Trophoblast cell (in vitro differentiated cells and primary cell): ENCODE results near the gene NXPE1.

Source experiments
- DNase-seq, 2 donors: peaks; one replicate each; pipeline ENCODE4 v3.0.0-alpha.2; 2016
- H2AFZ ChIP-seq: 2 replicates; pipeline ENCODE4 v1.6.1; 2013; ENCODE audit warnings: low read length, moderate library complexity, mild to moderate bottlenecking; ENCODE audit not compliant: insufficient read depth, poor library complexity
- H2AK5ac ChIP-seq: 2 replicates; pipeline ENCODE4 v1.6.1; 2013; ENCODE audit warnings: mild to moderate bottlenecking, low read length
- H2BK120ac ChIP-seq: 2 replicates; pipeline ENCODE4 v1.6.1; 2013; ENCODE audit warnings: low read length, mild to moderate bottlenecking, moderate library complexity; ENCODE audit not compliant: insufficient read depth, poor library complexity
- H2BK12ac ChIP-seq: 2 replicates; pipeline ENCODE4 v1.6.1; 2013; ENCODE audit warnings: mild to moderate bottlenecking, low read length, moderate library complexity
- H2BK5ac ChIP-seq: 2 replicates; pipeline ENCODE4 v1.6.1; 2013; ENCODE audit warnings: low read length, low read depth, moderate library complexity, mild to moderate bottlenecking; ENCODE audit not compliant: poor library complexity
- H3K14ac ChIP-seq: 2 replicates; pipeline ENCODE4 v1.6.1; 2013; ENCODE audit warnings: mild to moderate bottlenecking, low read length
- H3K18ac ChIP-seq: 2 replicates; pipeline ENCODE4 v1.6.1; 2013; ENCODE audit warnings: mild to moderate bottlenecking, low read length
- H3K23ac ChIP-seq: 2 replicates; pipeline ENCODE4 v1.6.1; 2013; ENCODE audit warnings: low read length
- H3K27ac ChIP-seq: 2 replicates; pipeline ENCODE4 v1.5.1; 2013; ENCODE audit warnings: low read depth, mild to moderate bottlenecking, inconsistent platforms, low read length, moderate library complexity
- H3K27me3 ChIP-seq: 2 replicates; pipeline ENCODE4 v1.6.1; 2013; ENCODE audit warnings: inconsistent platforms, mild to moderate bottlenecking, low read length, moderate library complexity; ENCODE audit not compliant: insufficient read depth
- H3K36me3 ChIP-seq, 2 experiments: 1 replicate in 1 of 2; 2 replicates in 1 of 2; pipeline ENCODE4 v1.6.1; 2013; ENCODE audit warnings: low read length in 2 of 2, mild to moderate bottlenecking in 2 of 2, moderate library complexity in 1 of 2; ENCODE audit not compliant: insufficient read depth in 2 of 2, control insufficient read depth in 1 of 2
- H3K4ac ChIP-seq: 2 replicates; pipeline ENCODE4 v1.6.1; 2013; ENCODE audit warnings: low read depth, mild to moderate bottlenecking, low read length, moderate library complexity
- H3K4me1 ChIP-seq, 2 experiments: 1 replicate in 1 of 2; 2 replicates in 1 of 2; pipeline ENCODE4 v1.6.1; 2013; ENCODE audit warnings: low read length in 2 of 2, mild to moderate bottlenecking in 2 of 2, moderate library complexity in 1 of 2; ENCODE audit not compliant: insufficient read depth in 2 of 2, control insufficient read depth in 1 of 2
- H3K4me2 ChIP-seq: 2 replicates; pipeline ENCODE4 v1.6.1; 2013; ENCODE audit warnings: inconsistent platforms, mild to moderate bottlenecking, low read length, moderate library complexity
- H3K4me3 ChIP-seq: 2 replicates; pipeline ENCODE4 v1.5.1; 2013; ENCODE audit warnings: mild to moderate bottlenecking, low read depth, low read length, inconsistent platforms
- H3K79me1 ChIP-seq: one replicate; pipeline ENCODE4 v1.6.1; 2013; ENCODE audit warnings: low read length
- H3K79me2 ChIP-seq: 2 replicates; pipeline ENCODE4 v1.6.1; 2013; ENCODE audit warnings: low read length, mild to moderate bottlenecking; ENCODE audit not compliant: control insufficient read depth, insufficient read depth, poor library complexity
- H3K9ac ChIP-seq: 2 replicates; pipeline ENCODE4 v1.6.1; 2013; ENCODE audit warnings: mild to moderate bottlenecking, low read length
- H3K9me3 ChIP-seq: 2 replicates; pipeline ENCODE4 v1.6.1; 2013; ENCODE audit warnings: low read depth, mild to moderate bottlenecking, control low read depth, inconsistent platforms, low read length; ENCODE audit not compliant: insufficient read depth
- H4K12ac ChIP-seq: 2 replicates; pipeline ENCODE4 v1.6.1; 2013; ENCODE audit warnings: low read depth, mild to moderate bottlenecking, low read length, moderate library complexity
- H4K8ac ChIP-seq: 2 replicates; pipeline ENCODE4 v1.6.1; 2013; ENCODE audit warnings: low read depth, mild to moderate bottlenecking, low read length, moderate library complexity
- H4K91ac ChIP-seq: one replicate; pipeline ENCODE4 v1.6.1; 2013; ENCODE audit warnings: low read depth, mild to moderate bottlenecking, low read length, moderate library complexity
- WGBS: extraction: QIAGEN DNeasy Blood & Tissue Kit; methylation state at CpG from one replicate; pipeline ENCODE4 v1.1.7; 2013; ENCODE audit warnings: missing lambda C conversion rate; ENCODE audit not compliant: insufficient read length, insufficient coverage; ENCODE audit errors: extremely low coverage; 5-methylcytosine and 5-hydroxymethylcytosine counted together

The NXPE1 gene

DNA sequence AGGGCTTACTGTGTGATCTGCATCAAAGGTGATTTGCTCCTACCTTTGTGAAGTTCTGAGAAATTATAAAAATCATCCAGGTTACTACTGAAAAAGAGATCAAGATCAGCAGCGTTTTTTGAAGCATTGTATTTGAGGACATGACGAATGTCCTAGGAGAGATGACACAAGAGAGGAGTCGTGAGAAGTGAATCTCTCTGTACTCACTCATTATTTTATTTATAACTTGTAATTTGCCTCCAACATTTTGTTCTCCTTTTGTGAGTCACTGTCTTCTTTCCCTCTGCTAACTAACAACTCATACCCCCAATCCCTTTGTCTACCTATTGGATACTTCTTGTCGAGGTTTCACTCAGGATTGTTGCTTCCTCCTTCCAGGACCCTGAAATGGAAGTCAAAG is 8.6 kb downstream of the NXPE1 start:
- no peaks in the 10 kb centered on the region for H3K36me3 ChIP-seq
- H3K9me3 ChIP-seq: no peaks in the 10 kb centered on the region
- no peaks in the 10 kb centered on the region for H3K4me1 ChIP-seq
- no peak overlapping the region for H3K4me3 ChIP-seq
- WGBS: no CpG with 5 or more reads among the region's 4 CpGs
- H3K18ac ChIP-seq: no peak overlapping the region
- no peak overlapping the region for H3K4ac ChIP-seq
- H4K8ac ChIP-seq: no peak overlapping the region
- no peak overlapping the region for H3K14ac ChIP-seq
- no peak overlapping the region for H4K12ac ChIP-seq
- H2BK12ac ChIP-seq: no peak overlapping the region
- no peak overlapping the region for H3K23ac ChIP-seq
- no peaks in the 10 kb centered on the region for H3K79me1 ChIP-seq
- H2AFZ ChIP-seq: no peak overlapping the region
- H2BK5ac ChIP-seq: no peak overlapping the region
- no peaks in the 10 kb centered on the region for H3K79me2 ChIP-seq
- no peak overlapping the region for H2AK5ac ChIP-seq
- H4K91ac ChIP-seq: no peak overlapping the region
- no peaks in the 10 kb centered on the region for H3K27me3 ChIP-seq
- DNase-seq: no peak
- H3K27ac ChIP-seq: no peak overlapping the region
- no peak overlapping the region for H2BK120ac ChIP-seq
- no peak overlapping the region for H3K4me2 ChIP-seq
- H3K9ac ChIP-seq: no peak overlapping the region

GRCh38 chr11:114525682-114526081 is 34.0 kb downstream of the NXPE1 start:
- no peak overlapping the region for H3K23ac ChIP-seq
- H3K36me3 ChIP-seq: peaks cover 0 to 1% of the 10 kb centered on the region in 2 experiments
- H3K14ac ChIP-seq: no peak overlapping the region
- no peak overlapping the region for H4K12ac ChIP-seq
- H3K4me3 ChIP-seq: no peak overlapping the region
- H2BK12ac ChIP-seq: no peak overlapping the region
- no peak overlapping the region for H2AK5ac ChIP-seq
- H3K27me3 ChIP-seq: no peaks in the 10 kb centered on the region
- no peak overlapping the region for H3K27ac ChIP-seq
- no peak for DNase-seq
- no peak overlapping the region for H3K4ac ChIP-seq
- no peak overlapping the region for H2BK120ac ChIP-seq
- H4K91ac ChIP-seq: no peak overlapping the region
- H3K4me2 ChIP-seq: no peak overlapping the region
- no peaks in the 10 kb centered on the region for H3K79me2 ChIP-seq
- H4K8ac ChIP-seq: no peak overlapping the region
- H3K9ac ChIP-seq: no peak overlapping the region
- H3K9me3 ChIP-seq: peaks cover 2% of the 10 kb centered on the region
- H2BK5ac ChIP-seq: no peak overlapping the region
- H3K4me1 ChIP-seq: no peaks in the 10 kb centered on the region
- H3K79me1 ChIP-seq: no peaks in the 10 kb centered on the region
- H3K18ac ChIP-seq: no peak overlapping the region
- WGBS: no CpG with 5 or more reads among the region's 2 CpGs
- no peak overlapping the region for H2AFZ ChIP-seq

DNA sequence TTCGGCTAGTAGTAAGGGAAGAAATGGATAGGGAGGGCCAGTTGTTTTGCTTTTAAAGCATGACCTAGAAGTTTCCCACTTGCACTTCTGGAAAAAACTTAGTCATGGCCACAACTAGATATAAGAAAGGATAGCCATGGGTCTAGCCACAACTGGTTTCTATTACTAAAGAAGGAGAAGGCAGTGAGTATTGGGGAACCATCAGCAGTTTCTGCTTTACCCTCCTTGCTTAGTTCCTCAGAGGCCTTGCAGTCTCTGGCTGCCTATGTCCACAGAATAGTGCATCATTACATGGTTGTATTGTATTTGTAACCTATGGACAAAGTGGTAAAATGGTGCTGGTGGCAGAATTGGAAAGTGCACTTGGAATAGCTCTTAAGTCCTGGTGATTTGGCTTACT is 35.6 kb downstream of the NXPE1 start:
- H3K27me3 ChIP-seq: no peaks in the 10 kb centered on the region
- H3K27ac ChIP-seq: no peak overlapping the region
- no peak overlapping the region for H2AFZ ChIP-seq
- H3K14ac ChIP-seq: no peak overlapping the region
- H3K4me3 ChIP-seq: no peak overlapping the region
- no peak overlapping the region for H3K18ac ChIP-seq
- H3K4me2 ChIP-seq: no peak overlapping the region
- H4K91ac ChIP-seq: no peak overlapping the region
- H3K4ac ChIP-seq: no peak overlapping the region
- DNase-seq: no peak
- no peaks in the 10 kb centered on the region for H3K79me1 ChIP-seq
- no peaks in the 10 kb centered on the region for H3K4me1 ChIP-seq
- no peak overlapping the region for H2BK12ac ChIP-seq
- no peak overlapping the region for H2BK5ac ChIP-seq
- H2BK120ac ChIP-seq: no peak overlapping the region
- H4K12ac ChIP-seq: no peak overlapping the region
- no peak overlapping the region for H4K8ac ChIP-seq
- peaks cover 2% of the 10 kb centered on the region for H3K9me3 ChIP-seq
- no peaks in the 10 kb centered on the region for H3K79me2 ChIP-seq
- no peaks in the 10 kb centered on the region for H3K36me3 ChIP-seq
- WGBS: no CpG with 5 or more reads among the region's 1 CpG
- no peak overlapping the region for H3K23ac ChIP-seq
- H2AK5ac ChIP-seq: no peak overlapping the region
- no peak overlapping the region for H3K9ac ChIP-seq

GRCh38 chr11:114522818-114523217 is 36.9 kb downstream of the NXPE1 start:
- Histone ChIP-seq H2BK120ac (no peak overlapping the region), H3K14ac (no peak overlapping the region), H3K4ac (no peak overlapping the region), H3K79me1 (no peaks in the 10 kb centered on the region), H3K23ac (no peak overlapping the region), H2AFZ (no peak overlapping the region), H3K79me2 (no peaks in the 10 kb centered on the region), H2AK5ac (no peak overlapping the region), H3K27me3 (no peaks in the 10 kb centered on the region), H4K91ac (no peak overlapping the region), H3K9me3 (peaks cover 2% of the 10 kb centered on the region), H3K4me1 (no peaks in the 10 kb centered on the region), H3K4me2 (no peak overlapping the region), H3K4me3 (no peak overlapping the region), H3K36me3 (no peaks in the 10 kb centered on the region), H4K8ac (no peak overlapping the region), H3K27ac (no peak overlapping the region), H3K18ac (no peak overlapping the region), H2BK5ac (no peak overlapping the region), H3K9ac (no peak overlapping the region), H4K12ac (no peak overlapping the region), H2BK12ac (no peak overlapping the region)
- DNase-seq: no peak
- WGBS: no CpG with 5 or more reads among the region's 2 CpGs
